GOT3 (cell line): ENCODE measurements around the gene SPDYE6.
"Not testable (repeated sequence)": the region's sequence is repeated elsewhere in the genome, so short reads cannot be mapped to it uniquely, and the experiment has no call there.

ENCODE experiments used
- DNase-seq: peaks from one replicate; lab custom pipeline; 2025; ENCODE audit warnings: mixed read lengths; lab: John Stamatoyannopoulos, UW

Gene SPDYE6, protein sequence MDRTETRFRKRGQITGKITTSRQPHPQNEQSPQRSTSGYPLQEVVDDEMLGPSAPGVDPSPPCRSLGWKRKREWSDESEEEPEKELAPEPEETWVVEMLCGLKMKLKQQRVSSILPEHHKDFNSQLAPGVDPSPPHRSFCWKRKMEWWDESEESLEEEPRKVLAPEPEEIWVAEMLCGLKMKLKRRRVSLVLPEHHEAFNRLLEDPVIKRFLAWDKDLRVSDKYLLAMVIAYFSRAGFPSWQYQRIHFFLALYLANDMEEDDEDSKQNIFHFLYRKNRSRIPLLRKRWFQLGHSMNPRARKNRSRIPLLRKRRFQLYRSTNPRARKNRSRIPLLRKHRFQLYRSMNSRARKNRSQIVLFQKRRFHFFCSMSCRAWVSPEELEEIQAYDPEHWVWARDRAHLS

DNA sequence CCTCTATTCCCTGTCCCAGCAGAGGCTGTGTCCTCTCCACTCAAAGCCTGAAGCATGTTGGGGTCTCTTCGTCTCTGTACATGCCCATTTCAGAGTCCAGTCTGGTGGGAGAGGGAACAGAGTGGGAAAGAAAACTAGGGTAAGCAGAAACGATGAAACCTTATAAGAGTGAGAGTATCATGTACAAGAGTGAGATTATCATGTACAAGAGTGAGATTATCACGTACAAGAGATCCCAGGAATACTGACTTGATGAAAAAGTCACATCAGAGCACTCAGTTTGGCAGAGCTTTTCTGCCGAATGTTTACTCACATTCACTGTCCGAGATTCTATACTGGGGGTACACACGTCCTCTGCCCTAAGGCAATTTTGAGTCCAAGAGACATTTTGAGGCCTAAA is at the start of gene SPDYE6:
Gene SPDYE6, minus strand, starts transcription at position 101 of the 400 bp plus-strand sequence. CDS start 421 bp downstream, outside the sequence.
- not testable (repeated sequence) for DNase-seq

GRCh38 chr7:102404862-102405188 is 48.6 kb upstream of the SPDYE6 start:
- not testable (repeated sequence) for DNase-seq

DNA sequence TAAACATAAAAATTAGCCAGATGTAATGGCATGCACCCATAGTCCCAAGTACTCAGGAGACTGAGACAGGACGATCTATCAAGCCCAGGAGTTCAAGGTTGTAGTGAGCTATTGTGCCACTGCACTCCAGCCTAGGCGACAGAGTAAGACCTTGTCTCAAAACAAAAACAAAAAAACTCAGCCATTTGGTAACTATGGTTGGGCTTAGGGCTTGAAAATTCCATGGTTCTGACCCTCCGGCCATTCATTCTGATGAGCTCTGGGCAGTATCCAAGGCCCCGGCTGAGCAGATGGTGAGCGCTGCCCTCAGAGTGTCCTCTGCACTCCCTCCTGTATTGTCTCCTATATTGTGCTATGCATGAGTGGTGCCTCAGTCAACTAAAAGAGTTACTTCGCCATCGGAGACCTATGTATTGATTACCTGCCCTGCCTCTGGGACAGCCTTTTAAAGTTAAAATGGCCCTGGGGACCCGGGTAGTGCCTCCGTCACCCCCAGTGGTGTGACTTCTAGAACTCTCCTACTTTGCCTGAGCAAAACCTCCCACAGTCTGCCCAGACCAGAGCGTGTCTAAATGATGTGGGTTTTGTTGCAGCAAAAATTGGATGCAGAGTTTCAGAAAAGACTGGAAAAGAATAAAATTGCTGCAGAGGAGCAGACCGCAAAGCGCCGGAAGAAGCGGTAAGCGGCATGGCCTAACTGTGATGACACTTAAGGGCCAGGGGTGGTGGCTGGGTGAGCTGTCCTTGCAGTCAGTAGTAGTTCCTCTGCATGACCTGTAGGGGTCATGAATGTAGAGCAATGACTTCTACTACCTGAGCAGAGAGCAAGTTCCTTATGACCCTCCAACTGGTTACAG is 48.0 kb upstream of the SPDYE6 start:
- DNase-seq, result no peak

DNA sequence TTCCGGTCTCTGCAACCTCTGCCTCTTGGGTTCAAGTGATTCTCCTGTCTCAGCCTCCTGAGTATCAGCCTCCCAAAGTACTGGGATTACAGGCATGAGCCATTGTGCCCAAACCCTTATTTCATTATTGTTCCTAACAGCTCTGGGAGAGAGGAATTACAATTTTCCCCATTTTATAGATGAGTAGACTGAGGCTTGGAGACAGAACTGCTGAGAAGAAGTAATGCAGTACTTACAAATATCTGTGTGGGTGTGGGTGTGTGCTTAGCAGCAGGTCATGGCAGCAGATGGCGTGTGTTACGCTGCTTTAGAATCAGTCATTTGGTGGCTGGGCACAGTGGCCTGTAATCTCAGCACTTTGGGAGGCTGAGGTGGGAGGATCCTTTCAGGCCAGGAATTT is 47.3 kb upstream of the SPDYE6 start:
- DNase-seq, result no peak

- no peak for DNase-seq
Observed at GRCh38 chr7:102400360-102400759, 44.1 kb upstream of the SPDYE6 start.

- DNase-seq, result no peak
Observed at GRCh38 chr7:102398543-102398942, 42.3 kb upstream of the SPDYE6 start.

- no peak for DNase-seq
Observed at GRCh38 chr7:102396710-102397019, 40.4 kb upstream of the SPDYE6 start.

- DNase-seq, result peak; percentile 62
Observed at GRCh38 chr7:102395873-102396709, 39.8 kb upstream of the SPDYE6 start, which contains the start of gene PRKRIP1. PRKRIP1 (plus strand) TSS chr7:102396363; CDS start chr7:102396412, 49 bp downstream.

DNA sequence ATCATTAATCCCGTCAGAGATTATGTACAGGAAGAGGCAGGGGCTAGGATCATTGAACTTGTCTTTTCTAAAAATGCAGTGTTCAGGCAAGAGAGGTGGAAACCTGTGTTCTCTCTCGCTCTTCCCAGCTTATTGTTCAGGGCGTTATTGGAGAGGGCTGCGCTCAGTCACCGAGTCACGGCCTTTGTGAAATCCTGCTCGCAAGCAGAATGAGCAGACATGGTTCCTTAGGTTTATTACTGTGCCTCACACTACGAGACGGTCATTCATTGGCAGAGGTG is 39.3 kb upstream of the SPDYE6 start:
- DNase-seq, result no peak

- DNase-seq, result no peak
Observed at GRCh38 chr7:102393467-102393866, 37.2 kb upstream of the SPDYE6 start.

DNA sequence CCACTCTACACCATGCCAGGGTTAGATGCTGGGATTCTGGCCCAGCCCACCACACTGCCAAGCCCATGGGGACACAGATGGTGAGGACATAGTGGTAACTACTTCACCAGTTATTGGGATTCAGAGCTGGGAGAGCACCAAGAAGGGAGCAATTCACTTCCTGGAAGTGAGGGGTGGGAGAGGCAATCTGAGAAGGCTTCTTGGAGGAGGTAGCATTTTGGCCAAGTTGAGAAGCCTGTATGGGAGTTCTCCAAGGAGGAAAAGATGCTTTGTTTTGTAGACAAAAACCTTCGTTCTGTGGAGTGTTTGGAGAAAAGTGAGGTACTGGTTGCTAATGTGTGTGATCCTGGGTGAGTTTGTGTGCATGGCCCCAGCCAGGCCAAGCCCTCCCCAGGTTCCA is 36.1 kb upstream of the SPDYE6 start:
- no peak for DNase-seq

- peak; percentile 20 for DNase-seq
Observed at GRCh38 chr7:102390697-102391484, 34.6 kb upstream of the SPDYE6 start.

- DNase-seq, result no peak
Observed at GRCh38 chr7:102389810-102390209, 33.6 kb upstream of the SPDYE6 start.

DNA sequence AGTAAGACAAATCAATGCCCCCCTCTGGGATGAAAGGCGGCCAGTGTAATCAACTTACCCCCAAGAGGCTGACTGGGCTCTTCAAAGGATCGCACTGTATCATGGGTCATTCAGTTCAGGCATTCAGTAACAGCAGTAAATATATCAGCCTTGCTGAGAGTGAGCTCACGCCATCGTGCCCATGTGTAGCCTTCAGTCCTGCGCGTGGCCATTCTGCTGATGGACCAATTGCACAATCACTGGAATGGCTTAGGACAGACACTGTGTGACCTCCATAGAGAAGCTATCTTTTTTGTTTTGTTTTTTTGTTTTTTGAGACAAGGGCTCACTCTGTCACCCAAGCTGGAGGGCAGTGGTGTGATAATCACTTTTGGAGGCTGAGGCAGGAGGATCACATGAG is 30.8 kb upstream of the SPDYE6 start:
- no peak for DNase-seq

- not testable (repeated sequence) for DNase-seq
Observed at GRCh38 chr7:102381696-102382425, 25.6 kb upstream of the SPDYE6 start.

- not testable (repeated sequence) for DNase-seq
Observed at GRCh38 chr7:102380837-102381236, 24.6 kb upstream of the SPDYE6 start.

- no peak for DNase-seq
Observed at GRCh38 chr7:102376964-102377466, 20.8 kb upstream of the SPDYE6 start.

- not testable (repeated sequence) for DNase-seq
Observed at GRCh38 chr7:102372796-102373195, 16.6 kb upstream of the SPDYE6 start.

DNA sequence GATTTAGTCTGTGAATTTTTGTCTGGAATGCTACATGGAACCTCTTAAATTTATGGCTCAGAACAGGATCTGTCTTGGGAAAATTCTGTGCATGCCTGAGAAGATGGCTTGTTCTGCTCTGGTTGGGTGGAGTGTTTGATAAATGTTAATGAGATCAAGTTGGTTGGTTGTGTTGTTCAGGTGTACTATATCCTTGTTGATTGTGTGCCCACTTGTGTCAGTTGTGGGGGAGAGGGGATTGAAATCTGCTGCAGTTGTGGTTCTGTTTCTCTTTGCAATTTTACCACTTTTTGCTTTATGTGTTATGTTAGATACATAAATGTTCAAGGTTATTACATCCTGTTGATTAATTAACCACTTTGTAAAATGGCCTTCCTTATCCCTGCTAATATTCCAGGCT is 13.8 kb upstream of the SPDYE6 start:
- not testable (repeated sequence) for DNase-seq

- DNase-seq, result not testable (repeated sequence)
Observed at GRCh38 chr7:102365390-102365789, 9.1 kb upstream of the SPDYE6 start.
